Kidney (tissue), 14 donors: ENCODE measurements around the gene NRG3. TPM values are rescaled to one million over a fixed set of nuclear protein-coding genes. Genes with fewer than 3 reads are reported as not detected.
A peak's percentile ranks its signal among the peaks of the same experiment; 100 is the strongest.

Source experiments
- DNase-seq, 5 donors: peaks; one replicate each; pipeline ENCODE4 v3.0.0-alpha.2; 2013 to 2020
- FAIRE-seq: peaks from 2 replicates; lab custom pipeline; 2012; peaks lifted over from hg19 to GRCh38; lab: Jason Lieb, UNC
- H3K27ac ChIP-seq, 2 donors: one replicate each; pipeline ENCODE4 v1.7.0; 2013; ENCODE audit warnings: low read depth in 2 of 2, low read length in 2 of 2, inconsistent platforms in 1 of 2
- H3K27me3 ChIP-seq: one replicate; pipeline ENCODE4 v1.7.1; 2013; ENCODE audit warnings: low read length, inconsistent platforms; ENCODE audit not compliant: control insufficient read depth, insufficient read depth
- H3K36me3 ChIP-seq, 3 donors: one replicate each; pipeline versions ENCODE4 v1.7.0 to v1.7.1; 2013; ENCODE audit warnings: low read length in 3 of 3, control low read depth in 1 of 3, inconsistent platforms in 1 of 3; ENCODE audit not compliant: insufficient read depth in 3 of 3, control insufficient read depth in 2 of 3
- H3K4me1 ChIP-seq, 3 donors: one replicate each; pipeline versions ENCODE4 v1.7.0 to v1.7.1; 2013; ENCODE audit warnings: low read length in 3 of 3, inconsistent platforms in 1 of 3, low read depth in 1 of 3; ENCODE audit not compliant: control insufficient read depth in 2 of 3, insufficient read depth in 2 of 3
- H3K4me3 ChIP-seq, 3 donors: one replicate each; pipeline versions ENCODE4 v1.7.0 to v1.8.1; 2013; ENCODE audit warnings: low read length in 3 of 3, control low read depth in 1 of 3, inconsistent platforms in 1 of 3
- H3K9ac ChIP-seq, 3 donors: one replicate each; pipeline versions ENCODE4 v1.7.0 to v1.7.1; 2013; ENCODE audit warnings: low read length in 3 of 3, control low read depth in 1 of 3, inconsistent platforms in 1 of 3
- H3K9me3 ChIP-seq, 3 donors: one replicate each; pipeline versions ENCODE4 v1.7.0 to v1.7.1; 2013; ENCODE audit warnings: low read length in 3 of 3, control low read depth in 1 of 3, inconsistent platforms in 1 of 3; ENCODE audit not compliant: control insufficient read depth in 2 of 3, insufficient read depth in 1 of 3
- CTCF ChIP-seq: IDR thresholded peaks from 3 replicates; pipeline ENCODE4 v1.5.1; 2012; ENCODE audit warnings: mild to moderate bottlenecking, moderate library complexity, borderline replicate concordance; ENCODE audit not compliant: insufficient read depth; ENCODE audit errors: extremely low read depth
- intact Hi-C: fragments of 100-400 bp; cut with DNase I; formaldehyde crosslinking; loops from one replicate; pipeline ENCODE4 v1.11.1; 2022
- polyA plus RNA-seq: library from polyadenylated mRNA; stranded (reverse); fragments of 350-450 nt; fragmentation: Illumina TruSeq; extraction: RNeasy Lipid Tissue Mini Kit (QIAGEN cat#74804); gene quantifications from one replicate; pipeline ENCODE4 v1.2.3, GENCODE V29; 2014; ENCODE audit warnings: low read depth, low replicate concordance; ENCODE audit not compliant: insufficient read depth
- total RNA-seq: library from RNA; stranded (reverse); fragmentation: NEBNext Ultra II Directional; extraction: Animal tissue kit (Norgen Biotek cat#: 25700); gene quantifications from one replicate; pipeline ENCODE4 v1.2.1, GENCODE V29; 2021
- donor health status: control.
- donor health status: control.
- donor health status: control.
- donor health status: control.
- donor health status: control.
- donor health status: DM: yes; HTN: yes; CAD: no.
- donor health status: Normal renal cell carcinoma (clear cell type).

Gene NRG3
- total and polyA plus RNA-seq, 2 donors from 2014 or later = 0.62 to 5.4 TPM

GRCh38 chr10:82847242-82847641 is 972.2 kb downstream of the NRG3 start:
- H3K36me3 ChIP-seq = no peaks in the 10 kb centered on the region
- no peak overlapping the region for H3K9ac ChIP-seq
- H3K9me3 ChIP-seq = no peaks in the 10 kb centered on the region
- intact Hi-C loops = no loop called here
- H3K4me1 ChIP-seq = no peaks in the 10 kb centered on the region
- H3K27ac ChIP-seq = no peak overlapping the region
- no peak for DNase-seq
- TF ChIP-seq CTCF = no peak
- no peak for FAIRE-seq
- no peaks in the 10 kb centered on the region for H3K27me3 ChIP-seq
- no peak overlapping the region for H3K4me3 ChIP-seq

GRCh38 chr10:82850191-82850590 is 975.2 kb downstream of the NRG3 start:
- H3K4me3 ChIP-seq = no peak overlapping the region
- no peaks in the 10 kb centered on the region for H3K27me3 ChIP-seq
- no peak overlapping the region for H3K27ac ChIP-seq
- DNase-seq (no peak), FAIRE-seq (no peak)
- H3K4me1 ChIP-seq = no peaks in the 10 kb centered on the region
- no peak for TF ChIP-seq CTCF
- intact Hi-C loops = no loop called here
- no peak overlapping the region for H3K9ac ChIP-seq
- no peaks in the 10 kb centered on the region for H3K36me3 ChIP-seq
- H3K9me3 ChIP-seq = no peaks in the 10 kb centered on the region

GRCh38 chr10:82856957-82857613 is 982.1 kb downstream of the NRG3 start:
- FAIRE-seq = no peak
- H3K36me3 ChIP-seq = no peaks in the 10 kb centered on the region
- no peaks in the 10 kb centered on the region for H3K9me3 ChIP-seq
- peak in 1 of 5 donors; percentile 9 for DNase-seq
- H3K9ac ChIP-seq = no peak overlapping the region
- H3K4me1 ChIP-seq = no peaks in the 10 kb centered on the region
- H3K27me3 ChIP-seq = no peaks in the 10 kb centered on the region
- intact Hi-C loops = no loop called here
- no peak for TF ChIP-seq CTCF
- H3K27ac ChIP-seq = no peak overlapping the region
- no peak overlapping the region for H3K4me3 ChIP-seq

GRCh38 chr10:82861889-82862288 is 986.9 kb downstream of the NRG3 start:
- Histone ChIP-seq H3K27ac (no peak overlapping the region), H3K36me3 (no peaks in the 10 kb centered on the region), H3K9ac (no peak overlapping the region), H3K27me3 (no peaks in the 10 kb centered on the region), H3K4me1 (no peaks in the 10 kb centered on the region), H3K4me3 (no peak overlapping the region), H3K9me3 (no peaks in the 10 kb centered on the region)
- no peak for DNase-seq
- FAIRE-seq = no peak
- intact Hi-C loops = no loop called here
- TF ChIP-seq CTCF = no peak
